HepG2 (cell line): ENCODE results near the gene DENND2A.

Source experiments
- CTCF ChIP-seq: sonication (generic); formaldehyde crosslinking; IDR thresholded peaks from 2 replicates; pipeline ENCODE4 v1.5.0; 2020; ENCODE audit warnings: mild to moderate bottlenecking, missing genetic modification reagents, moderate library complexity
- ELF4 ChIP-seq: sonication (generic); formaldehyde crosslinking; IDR thresholded peaks from 2 replicates; pipeline ENCODE4 v1.5.0; 2020; ENCODE audit warnings: missing genetic modification reagents, mild to moderate bottlenecking, moderate library complexity, borderline replicate concordance
- FOSL1 ChIP-seq: sonication (generic); formaldehyde crosslinking; IDR thresholded peaks from 2 replicates; pipeline ENCODE4 v1.9.0; 2021; ENCODE audit warnings: missing genetic modification reagents, borderline replicate concordance
- HES4 ChIP-seq: sonication (generic); formaldehyde crosslinking; IDR thresholded peaks from 2 replicates; pipeline ENCODE4 v1.9.0; 2021; ENCODE audit warnings: mild to moderate bottlenecking, missing genetic modification reagents, borderline replicate concordance
- MAFG ChIP-seq: sonication (generic); formaldehyde crosslinking; IDR thresholded peaks from 2 replicates; pipeline ENCODE4 v1.5.1; 2020; ENCODE audit warnings: mild to moderate bottlenecking, missing genetic modification reagents
- SP2 ChIP-seq: sonication (generic); formaldehyde crosslinking; IDR thresholded peaks from 2 replicates; pipeline ENCODE4 v1.5.1; 2020; ENCODE audit warnings: mild to moderate bottlenecking, missing genetic modification reagents
- ZBTB7A ChIP-seq: sonication (generic); formaldehyde crosslinking; IDR thresholded peaks from 2 replicates; pipeline ENCODE4 v1.8.0; 2022; ENCODE audit warnings: mild to moderate bottlenecking, missing genetic modification reagents
- TF ChIP-seq, protein P1 (sequence below): sonication (generic); formaldehyde crosslinking; conservative IDR thresholded peaks from 2 replicates; pipeline ENCODE4 v1.8.0; 2022; ENCODE audit warnings: low read depth, missing genetic modification reagents
- TF ChIP-seq, protein P2 (sequence below): sonication (generic); formaldehyde crosslinking; IDR thresholded peaks from 2 replicates; pipeline ENCODE4 v1.4.0; 2020; ENCODE audit warnings: missing genetic modification reagents

- TF ChIP-seq FOSL1 (CRISPR knock-in tag) (no peak), SP2 (CRISPR knock-in tag) (no peak), ZBTB7A (no peak), ELF4 (no peak), CTCF (CRISPR knock-in tag) (peak; percentile 64), MAFG (CRISPR knock-in tag) (no peak), HES4 (CRISPR knock-in tag) (no peak)
- TF ChIP-seq, protein P1, sequence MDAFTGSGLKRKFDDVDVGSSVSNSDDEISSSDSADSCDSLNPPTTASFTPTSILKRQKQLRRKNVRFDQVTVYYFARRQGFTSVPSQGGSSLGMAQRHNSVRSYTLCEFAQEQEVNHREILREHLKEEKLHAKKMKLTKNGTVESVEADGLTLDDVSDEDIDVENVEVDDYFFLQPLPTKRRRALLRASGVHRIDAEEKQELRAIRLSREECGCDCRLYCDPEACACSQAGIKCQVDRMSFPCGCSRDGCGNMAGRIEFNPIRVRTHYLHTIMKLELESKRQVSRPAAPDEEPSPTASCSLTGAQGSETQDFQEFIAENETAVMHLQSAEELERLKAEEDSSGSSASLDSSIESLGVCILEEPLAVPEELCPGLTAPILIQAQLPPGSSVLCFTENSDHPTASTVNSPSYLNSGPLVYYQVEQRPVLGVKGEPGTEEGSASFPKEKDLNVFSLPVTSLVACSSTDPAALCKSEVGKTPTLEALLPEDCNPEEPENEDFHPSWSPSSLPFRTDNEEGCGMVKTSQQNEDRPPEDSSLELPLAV: no peak
- TF ChIP-seq, protein P2, sequence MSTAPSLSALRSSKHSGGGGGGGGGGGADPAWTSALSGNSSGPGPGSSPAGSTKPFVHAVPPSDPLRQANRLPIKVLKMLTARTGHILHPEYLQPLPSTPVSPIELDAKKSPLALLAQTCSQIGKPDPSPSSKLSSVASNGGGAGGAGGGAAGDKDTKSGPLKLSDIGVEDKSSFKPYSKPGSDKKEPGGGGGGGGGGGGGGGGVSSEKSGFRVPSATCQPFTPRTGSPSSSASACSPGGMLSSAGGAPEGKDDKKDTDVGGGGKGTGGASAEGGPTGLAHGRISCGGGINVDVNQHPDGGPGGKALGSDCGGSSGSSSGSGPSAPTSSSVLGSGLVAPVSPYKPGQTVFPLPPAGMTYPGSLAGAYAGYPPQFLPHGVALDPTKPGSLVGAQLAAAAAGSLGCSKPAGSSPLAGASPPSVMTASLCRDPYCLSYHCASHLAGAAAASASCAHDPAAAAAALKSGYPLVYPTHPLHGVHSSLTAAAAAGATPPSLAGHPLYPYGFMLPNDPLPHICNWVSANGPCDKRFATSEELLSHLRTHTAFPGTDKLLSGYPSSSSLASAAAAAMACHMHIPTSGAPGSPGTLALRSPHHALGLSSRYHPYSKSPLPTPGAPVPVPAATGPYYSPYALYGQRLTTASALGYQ (CRISPR knock-in tag): no peak
These were observed 6.5 kb upstream of the DENND2A start for GRCh38 chr7:140646931-140647647.
